ENCODE measurements around the gene LRP4. TPM values are rescaled to one million over a fixed set of nuclear protein-coding genes. Genes with fewer than 3 reads are reported as not detected.
A peak's percentile ranks its signal among the peaks of the same experiment; 100 is the strongest.

The LRP4 gene
- total and polyA plus RNA-seq, 2 of the 8 experiments (the other 6 are each of a cell fraction or from before 2014, with no cell fraction given) = 5.4 to 22.1 TPM

GRCh38 chr11:46838501-46838900 is 79.8 kb downstream of the LRP4 start:
- no peak overlapping the region for H3K4ac ChIP-seq (replicated peaks; ENCODE audit: insufficient read length, low read depth, low read length)
- no peak overlapping the region for H3K9ac ChIP-seq (replicated peaks in 1 of 4; ENCODE audit: extremely low read depth in 1 of 4, low read depth in 3 of 4, low read length in 3 of 4)

More at GRCh38 chr11:46838501-46838900, 79.8 kb downstream of the LRP4 start:
- Histone ChIP-seq H3K79me2 (ENCODE audit: control insufficient read depth in 1 of 2, insufficient read depth in 2 of 2, low read length in 2 of 2) (peaks cover 30 to 98% of the 10 kb centered on the region in 2 experiments), H3K23ac (ENCODE audit: insufficient read length) (no peak overlapping the region), H2BK5ac (ENCODE audit: low read depth, low read length) (no peak overlapping the region), H2BK15ac (ENCODE audit: low read length) (no peak overlapping the region), H3K4me3 (ENCODE audit: extremely low read depth in 1 of 4, insufficient read depth in 2 of 4, low read depth in 3 of 4, low read length in 4 of 4) (no peak overlapping the region), H4K8ac (ENCODE audit: extremely low read depth, insufficient read depth, low read length) (no peak overlapping the region), H3K36me3 (ENCODE audit: control insufficient read depth in 2 of 4, insufficient read depth in 4 of 4, low read length in 3 of 4) (no peaks in the 10 kb centered on the region; a peak in 1 of 8 replicates), H2AFZ (ENCODE audit: low read length) (no peak overlapping the region), H4K91ac (replicated peaks; ENCODE audit: insufficient read length, low read length) (no peak overlapping the region), H2BK120ac (replicated peaks; ENCODE audit: low read depth, low read length) (no peak overlapping the region), H3K27me3 (replicated peaks in 1 of 4; ENCODE audit: control insufficient read depth in 3 of 4, extremely low read depth in 1 of 4, insufficient read depth in 3 of 4, low read length in 3 of 4) (no peaks in the 10 kb centered on the region), H3K9me3 (ENCODE audit: insufficient read depth in 2 of 2, low read depth in 1 of 2, low read length in 1 of 2) (no peaks in the 10 kb centered on the region), H3K14ac (ENCODE audit: insufficient read length) (no peak overlapping the region), H3K4me2 (ENCODE audit: insufficient read depth in 1 of 2, low read depth in 2 of 2, low read length in 2 of 2) (no peak overlapping the region), H3K27ac (ENCODE audit: low read depth, low read length) (no peak overlapping the region), H3K23me2 (ENCODE audit: low read depth, low read length) (no peaks in the 10 kb centered on the region), H4K5ac (ENCODE audit: insufficient read length, low read depth, low read length) (no peak overlapping the region), H2AK5ac (ENCODE audit: low read depth, low read length) (no peak overlapping the region), H3K79me1 (ENCODE audit: low read depth, low read length) (peaks cover 8% of the 10 kb centered on the region), H4K20me1 (replicated peaks in 1 of 2; ENCODE audit: control insufficient read depth in 1 of 2, insufficient read depth in 2 of 2, low read length in 2 of 2) (peaks cover 10 to 13% of the 10 kb centered on the region in 2 experiments), H3K18ac (ENCODE audit: extremely low read depth, low read length) (no peak overlapping the region), H2BK12ac (ENCODE audit: low read depth, low read length) (no peak overlapping the region), H3K56ac (replicated peaks; ENCODE audit: insufficient read length, low read depth, low read length) (no peak overlapping the region), H3K4me1 (replicated peaks in 1 of 4; ENCODE audit: control insufficient read depth in 3 of 4, insufficient read depth in 4 of 4, low read length in 3 of 4) (peaks cover 0 to 8% (median 4%) of the 10 kb centered on the region in 4 experiments; a peak in 5 of 7 replicates), H2BK20ac (ENCODE audit: low read length) (no peak overlapping the region)
- CTCF ChIA-PET (ENCODE audit: partially characterized antibody) = no interaction called here
- POLR2A ChIA-PET (ENCODE audit: partially characterized antibody) = interaction anchor here (1.3 to 2.5 kb wide), 2 partner anchors 8 to 12 kb away, joined by 4 to 7 read pairs; partner anchors contain the start of gene CKAP5
- TF ChIP-seq ATF3 (IDR thresholded peaks at IDR 0.05; ENCODE audit: insufficient read depth, low read depth, low read length) (no peak), SP1 (IDR thresholded peaks at IDR 0.05; ENCODE audit: low read depth, low read length) (no peak), RAD21 (IDR thresholded peaks at IDR 0.05 in 1 of 2, conservative IDR thresholded peaks at IDR 0.05 in 1 of 2; ENCODE audit: low read depth in 2 of 2, low read length in 2 of 2) (no peak), KDM1A (IDR thresholded peaks at IDR 0.05; ENCODE audit: borderline replicate concordance, low read length) (no peak), BCL11A (IDR thresholded peaks at IDR 0.05; ENCODE audit: low read depth in 2 of 2, low read length in 2 of 2) (no peak), GABPA (IDR thresholded peaks at IDR 0.05; ENCODE audit: borderline replicate concordance, insufficient read depth, low read length) (no peak), TCF12 (IDR thresholded peaks at IDR 0.05; ENCODE audit: low read depth, low read length) (no peak), TAF1 (IDR thresholded peaks at IDR 0.05; ENCODE audit: low read depth, low read length) (no peak)
- DNase-seq (ENCODE audit: low read depth in 1 of 2, low spot score in 2 of 2) = peak in 1 of 2 experiments; percentile 37
- WGBS, 2 experiments (ENCODE audit: extremely low coverage in 1 of 2, insufficient coverage in 1 of 2, insufficient read length in 1 of 2, insufficient replicate concordance in 2 of 2, low coverage in 1 of 2, low lambda C conversion rate in 2 of 2, missing lambda C conversion rate in 1 of 2) = 75% methylated on average over 4 of the region's 6 CpGs; no CpG with 5 or more reads in 1 of the 2 experiments
- FAIRE-seq = no peak
